Measurements from ENCODE around the gene CD14.
"Not testable (repeated sequence)": the region's sequence is repeated elsewhere in the genome, so short reads cannot be mapped to it uniquely, and the experiment has no call there.

CD14 gene

GRCh38 chr5:140595538-140596300 lies 37.3 kb downstream of the CD14 start:
- no peak for DNase-seq

GRCh38 chr5:140594169-140594568 lies 38.8 kb downstream of the CD14 start:
- DNase-seq: no peak

- DNase-seq: not testable (repeated sequence)
Observed at GRCh38 chr5:140593070-140593469, 39.9 kb downstream of the CD14 start.

- DNase-seq: peak; percentile 38
Observed at GRCh38 chr5:140591747-140592372, 41.1 kb downstream of the CD14 start.

- DNase-seq: no peak
Observed at GRCh38 chr5:140590861-140591260, 42.1 kb downstream of the CD14 start.

GRCh38 chr5:140588311-140589070 lies 44.5 kb downstream of the CD14 start:
- DNase-seq: peak; percentile 17

GRCh38 chr5:140587495-140587894 lies 45.5 kb downstream of the CD14 start:
- no peak for DNase-seq

Data from fibroblast of skin of scalp (primary cell).